GM21737 (cell line): ENCODE data around the gene GREB1L.
"Not testable (repeated sequence)": the region's sequence is repeated elsewhere in the genome, so short reads cannot be mapped to it uniquely, and the experiment has no call there.

ENCODE experiments used
- ATAC-seq: cut with Tn5 transposase; IDR thresholded peaks from one replicate; pipeline ENCODE4 v1.9.1; 2021; ENCODE audit warnings: mild to moderate bottlenecking, moderate library complexity; ENCODE audit not compliant: unreplicated experiment

The GREB1L gene

GRCh38 chr18:21303895-21304294 lies 61.9 kb downstream of the GREB1L start:
- ATAC-seq = no peak

- no peak for ATAC-seq
Measured at GRCh38 chr18:21305621-21306020, 63.6 kb downstream of the GREB1L start.

- ATAC-seq = no peak
Measured at GRCh38 chr18:21306368-21306767, 64.3 kb downstream of the GREB1L start.

- no peak for ATAC-seq
Measured at GRCh38 chr18:21307578-21307977, 65.5 kb downstream of the GREB1L start.

- no peak for ATAC-seq
Measured at GRCh38 chr18:21309248-21309647, 67.2 kb downstream of the GREB1L start.

GRCh38 chr18:21311980-21312379 lies 69.9 kb downstream of the GREB1L start:
- ATAC-seq = not testable (repeated sequence)

- ATAC-seq = no peak
Measured at GRCh38 chr18:21313576-21313975, 71.5 kb downstream of the GREB1L start.

GRCh38 chr18:21314724-21315123 lies 72.7 kb downstream of the GREB1L start:
- no peak for ATAC-seq

- ATAC-seq = not testable (repeated sequence)
Measured at GRCh38 chr18:21315126-21315525, 73.1 kb downstream of the GREB1L start.

- ATAC-seq = no peak
Measured at GRCh38 chr18:21315741-21316197, 73.7 kb downstream of the GREB1L start.

GRCh38 chr18:21316296-21316695 lies 74.3 kb downstream of the GREB1L start:
- no peak for ATAC-seq

- no peak for ATAC-seq
Measured at GRCh38 chr18:21321711-21322110, 79.7 kb downstream of the GREB1L start.

GRCh38 chr18:21327101-21327500 lies 85.1 kb downstream of the GREB1L start:
- ATAC-seq = no peak

- no peak for ATAC-seq
Measured at GRCh38 chr18:21330122-21330701, 88.2 kb downstream of the GREB1L start.

GRCh38 chr18:21331065-21331464 lies 89.0 kb downstream of the GREB1L start:
- no peak for ATAC-seq

GRCh38 chr18:21335927-21336488 lies 94.0 kb downstream of the GREB1L start:
- ATAC-seq = no peak

GRCh38 chr18:21336846-21337245 lies 94.8 kb downstream of the GREB1L start:
- ATAC-seq = no peak

GRCh38 chr18:21341141-21341540 lies 99.1 kb downstream of the GREB1L start:
- ATAC-seq = no peak

- no peak for ATAC-seq
Measured at GRCh38 chr18:21342372-21342771, 100.3 kb downstream of the GREB1L start.

- no peak for ATAC-seq
Measured at GRCh38 chr18:21344860-21345259, 102.8 kb downstream of the GREB1L start.

GRCh38 chr18:21345840-21346239 lies 103.8 kb downstream of the GREB1L start:
- no peak for ATAC-seq

GRCh38 chr18:21359746-21360145 lies 117.7 kb downstream of the GREB1L start:
- no peak for ATAC-seq

- no peak for ATAC-seq
Measured at GRCh38 chr18:21361307-21361880, 119.4 kb downstream of the GREB1L start.
